Measurements from ENCODE around the gene BCO2. TPM values are rescaled to one million over a fixed set of nuclear protein-coding genes. Genes with fewer than 3 reads are reported as not detected.

BCO2 gene
- total RNA-seq, 1 donor from 2014 or later: 1.7 TPM

DNA sequence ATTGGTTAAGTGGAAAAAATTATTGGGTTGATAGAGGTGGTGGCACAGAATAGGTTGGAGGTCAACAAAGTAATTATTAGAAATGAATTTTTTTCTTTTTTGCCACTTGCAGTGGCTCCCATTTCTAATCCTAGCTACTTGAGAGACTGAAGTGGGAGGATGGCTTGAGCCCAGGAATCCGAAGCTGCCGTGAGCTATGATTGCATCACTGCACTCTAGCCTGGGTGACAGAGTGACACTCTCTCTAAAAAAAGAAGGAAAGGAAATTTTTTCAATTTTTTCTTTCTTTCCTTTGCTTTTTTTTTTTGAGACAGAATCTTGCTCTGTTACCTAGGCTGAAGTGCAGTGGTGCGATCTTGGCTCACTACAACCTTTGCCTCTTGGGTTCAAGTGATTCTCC, 2.2 kb upstream of the BCO2 start:
- Mint-ChIP-seq H3K27ac (ENCODE audit: unreplicated experiment) (no peak overlapping the region), H3K36me3 (ENCODE audit: low read depth) (no peaks in the 10 kb centered on the region), H3K4me1 (ENCODE audit: low read depth) (peaks cover 15% of the 10 kb centered on the region), H3K27me3 (ENCODE audit: low read depth) (peaks cover 3% of the 10 kb centered on the region), H3K9me3 (ENCODE audit: low read depth) (no peaks in the 10 kb centered on the region), H3K4me3 (ENCODE audit: unreplicated experiment) (no peak overlapping the region)
- no peak for DNase-seq (ENCODE audit: low spot score)
- TF ChIP-seq, protein P1, sequence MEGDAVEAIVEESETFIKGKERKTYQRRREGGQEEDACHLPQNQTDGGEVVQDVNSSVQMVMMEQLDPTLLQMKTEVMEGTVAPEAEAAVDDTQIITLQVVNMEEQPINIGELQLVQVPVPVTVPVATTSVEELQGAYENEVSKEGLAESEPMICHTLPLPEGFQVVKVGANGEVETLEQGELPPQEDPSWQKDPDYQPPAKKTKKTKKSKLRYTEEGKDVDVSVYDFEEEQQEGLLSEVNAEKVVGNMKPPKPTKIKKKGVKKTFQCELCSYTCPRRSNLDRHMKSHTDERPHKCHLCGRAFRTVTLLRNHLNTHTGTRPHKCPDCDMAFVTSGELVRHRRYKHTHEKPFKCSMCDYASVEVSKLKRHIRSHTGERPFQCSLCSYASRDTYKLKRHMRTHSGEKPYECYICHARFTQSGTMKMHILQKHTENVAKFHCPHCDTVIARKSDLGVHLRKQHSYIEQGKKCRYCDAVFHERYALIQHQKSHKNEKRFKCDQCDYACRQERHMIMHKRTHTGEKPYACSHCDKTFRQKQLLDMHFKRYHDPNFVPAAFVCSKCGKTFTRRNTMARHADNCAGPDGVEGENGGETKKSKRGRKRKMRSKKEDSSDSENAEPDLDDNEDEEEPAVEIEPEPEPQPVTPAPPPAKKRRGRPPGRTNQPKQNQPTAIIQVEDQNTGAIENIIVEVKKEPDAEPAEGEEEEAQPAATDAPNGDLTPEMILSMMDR (IDR thresholded peaks at IDR 0.05): no peak

DNA sequence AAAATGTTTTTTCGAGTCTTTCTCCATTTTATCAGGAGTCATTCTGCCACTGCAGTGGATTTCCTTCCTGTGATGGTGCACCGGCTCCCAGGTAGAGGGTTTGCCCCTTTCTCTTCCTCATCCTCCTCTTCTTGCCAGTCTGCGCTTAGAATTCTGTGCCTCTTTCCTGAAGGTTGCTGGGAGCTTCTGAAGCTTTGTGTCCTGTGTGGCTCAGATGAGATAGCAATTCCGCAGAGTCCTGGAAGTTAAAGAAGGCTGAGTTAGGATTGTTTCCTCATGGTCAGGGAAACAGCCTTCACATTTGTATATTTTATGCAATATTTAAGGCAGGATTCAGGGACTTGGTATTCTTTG, 264 bp downstream of the BCO2 start:
- no peak for DNase-seq (ENCODE audit: low spot score)
- Mint-ChIP-seq H3K4me1 (ENCODE audit: low read depth) (peaks cover 15% of the 10 kb centered on the region), H3K9me3 (ENCODE audit: low read depth) (no peaks in the 10 kb centered on the region), H3K4me3 (ENCODE audit: unreplicated experiment) (peak overlapping the region; percentile 72), H3K36me3 (ENCODE audit: low read depth) (peaks cover 4% of the 10 kb centered on the region), H3K27ac (ENCODE audit: unreplicated experiment) (no peak overlapping the region), H3K27me3 (ENCODE audit: low read depth) (peaks cover 18% of the 10 kb centered on the region)
- TF ChIP-seq, protein P1 (IDR thresholded peaks at IDR 0.05): no peak

DNA sequence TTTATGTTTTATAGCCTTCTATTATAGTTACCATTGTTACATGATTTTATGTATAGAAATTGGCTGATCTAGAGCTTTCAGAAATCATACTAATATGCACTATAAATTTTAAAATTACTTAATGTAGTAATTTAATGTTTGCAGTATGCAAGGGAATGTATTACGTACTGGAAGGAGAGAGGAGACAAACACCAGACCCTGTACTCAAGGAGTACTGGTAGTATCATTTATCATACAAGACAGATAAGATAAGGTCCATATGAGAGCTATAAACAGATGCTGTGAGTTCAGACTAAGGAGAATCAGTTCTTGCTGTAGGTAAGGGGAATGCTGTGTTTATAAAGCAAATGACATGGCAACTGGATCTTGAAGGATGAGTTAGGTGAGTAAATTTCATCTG, 765 bp downstream of the BCO2 start:
- Mint-ChIP-seq H3K9me3 (ENCODE audit: low read depth) (peaks cover 2% of the 10 kb centered on the region), H3K27ac (ENCODE audit: unreplicated experiment) (no peak overlapping the region), H3K27me3 (ENCODE audit: low read depth) (peaks cover 21% of the 10 kb centered on the region), H3K4me3 (ENCODE audit: unreplicated experiment) (no peak overlapping the region), H3K4me1 (ENCODE audit: low read depth) (peaks cover 15% of the 10 kb centered on the region), H3K36me3 (ENCODE audit: low read depth) (peaks cover 4% of the 10 kb centered on the region)
- TF ChIP-seq, protein P1 (IDR thresholded peaks at IDR 0.05): no peak
- DNase-seq (ENCODE audit: low spot score): no peak

DNA sequence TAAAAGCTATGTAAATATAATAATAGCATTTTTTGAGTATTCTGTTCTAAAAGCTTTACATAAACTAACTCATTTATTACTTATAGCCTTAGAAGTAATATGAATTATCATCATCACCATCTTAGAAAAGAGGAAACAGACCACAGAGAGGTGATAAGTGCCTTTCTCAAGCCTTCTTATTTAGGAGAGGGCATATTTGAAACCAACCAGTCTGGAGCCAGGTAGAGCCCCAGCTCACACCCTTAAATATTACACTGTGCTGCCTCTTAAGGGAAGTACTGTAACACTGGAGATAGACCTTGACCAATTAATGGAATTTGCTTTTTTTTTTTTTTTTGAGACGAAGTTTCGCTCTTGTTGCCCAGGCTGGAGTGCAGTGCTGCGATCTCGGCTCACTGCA, 2.3 kb downstream of the BCO2 start:
- TF ChIP-seq, protein P1 (IDR thresholded peaks at IDR 0.05): no peak
- peaks cover 21% of the 10 kb centered on the region for H3K27me3 Mint-ChIP-seq (ENCODE audit: low read depth)
- no peak for DNase-seq (ENCODE audit: low spot score)
- H3K4me3 Mint-ChIP-seq (ENCODE audit: unreplicated experiment): no peak overlapping the region
- peaks cover 4% of the 10 kb centered on the region for H3K36me3 Mint-ChIP-seq (ENCODE audit: low read depth)
- H3K4me1 Mint-ChIP-seq (ENCODE audit: low read depth): peaks cover 15% of the 10 kb centered on the region
- H3K9me3 Mint-ChIP-seq (ENCODE audit: low read depth): peaks cover 6% of the 10 kb centered on the region
- H3K27ac Mint-ChIP-seq (ENCODE audit: unreplicated experiment): no peak overlapping the region

DNA sequence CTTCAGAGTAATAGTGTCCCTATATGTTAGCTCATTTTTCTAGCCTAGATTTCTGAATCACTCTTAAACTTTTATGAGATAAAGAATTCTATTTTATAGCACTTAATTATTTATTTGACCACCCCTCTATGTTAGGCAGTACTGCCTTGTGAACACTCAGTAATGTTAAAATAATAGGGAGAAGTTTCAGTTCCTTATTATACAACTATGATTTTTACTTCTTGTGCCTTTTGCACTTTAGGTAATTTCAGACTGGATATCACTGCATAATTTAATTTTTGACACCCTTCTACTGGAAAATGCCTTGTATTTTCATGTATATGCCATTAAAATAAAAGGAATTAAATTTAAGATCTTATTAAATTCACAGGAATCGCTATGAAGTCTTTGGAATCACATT, 3.1 kb downstream of the BCO2 start:
- Mint-ChIP-seq H3K4me3 (ENCODE audit: unreplicated experiment) (no peak overlapping the region), H3K27me3 (ENCODE audit: low read depth) (peaks cover 21% of the 10 kb centered on the region), H3K9me3 (ENCODE audit: low read depth) (peaks cover 6% of the 10 kb centered on the region), H3K4me1 (ENCODE audit: low read depth) (peaks cover 12% of the 10 kb centered on the region), H3K27ac (ENCODE audit: unreplicated experiment) (no peak overlapping the region), H3K36me3 (ENCODE audit: low read depth) (peaks cover 4% of the 10 kb centered on the region)
- no peak for DNase-seq (ENCODE audit: low spot score)
- TF ChIP-seq, protein P1 (IDR thresholded peaks at IDR 0.05): no peak
